SU-DHL-6 (cell line): ENCODE data around the gene NTM.

Experiments
- H2AFZ ChIP-seq: fragments of 200-600 bp; sonication (generic); 2 replicates; pipeline ENCODE4 v1.6.1; 2014; ENCODE audit warnings: low read depth, mild to moderate bottlenecking, moderate library complexity, mixed read lengths, antibody characterized with exemption, low read length; ENCODE audit not compliant: severe bottlenecking
- H3F3A ChIP-seq: fragments of 200-600 bp; shearing (Covaris generic); 2 replicates; pipeline ENCODE4 v1.6.0; 2016; ENCODE audit warnings: antibody characterized with exemption, mild to moderate bottlenecking; ENCODE audit not compliant: insufficient read depth
- H3K27ac ChIP-seq: fragments of 200-600 bp; sonication (generic); 2 replicates; pipeline ENCODE4 v1.5.1; 2016; ENCODE audit warnings: low read depth, mild to moderate bottlenecking, low read length, moderate library complexity, mixed read lengths
- H3K27me3 ChIP-seq: fragments of 200-600 bp; sonication (generic), shearing (Covaris generic); 2 replicates; pipeline ENCODE4 v1.6.0; 2014; ENCODE audit warnings: mild to moderate bottlenecking, low read length
- H3K36me3 ChIP-seq: fragments of 200-600 bp; sonication (generic); 2 replicates; pipeline ENCODE4 v1.6.1; 2014; ENCODE audit warnings: mild to moderate bottlenecking, low read length, mixed read lengths
- H3K4me2 ChIP-seq: fragments of 300-600, 200-600 bp; shearing (Covaris generic), sonication (generic); 2 replicates; pipeline ENCODE4 v1.6.0; 2014; ENCODE audit warnings: low read length, low read depth, mild to moderate bottlenecking; ENCODE audit not compliant: poor library complexity, severe bottlenecking
- H3K4me3 ChIP-seq: fragments of 200-600 bp; sonication (generic); 2 replicates; pipeline ENCODE4 v1.5.1; 2014; ENCODE audit warnings: antibody characterized with exemption, low read length, mild to moderate bottlenecking, mixed read lengths; ENCODE audit not compliant: insufficient read depth, poor library complexity, severe bottlenecking
- H3K79me2 ChIP-seq: fragments of 200-600 bp; sonication (generic); 2 replicates; pipeline ENCODE4 v1.6.1; 2014; ENCODE audit warnings: mild to moderate bottlenecking, low read length, moderate library complexity; ENCODE audit not compliant: insufficient read depth
- H3K9ac ChIP-seq: fragments of 200-600 bp; sonication (generic); 2 replicates; pipeline ENCODE4 v1.7.0; 2014; ENCODE audit warnings: mild to moderate bottlenecking, low read length
- H3K9me2 ChIP-seq: fragments of 200-600 bp; sonication (generic); replicated peaks from 2 replicates; pipeline ENCODE4 v1.6.1; 2014; ENCODE audit warnings: low read length; ENCODE audit not compliant: insufficient read depth
- H3K9me3 ChIP-seq: fragments of 200-600 bp; sonication (generic); 2 replicates; pipeline ENCODE4 v1.6.1; 2014; ENCODE audit warnings: low read length, mixed read lengths; ENCODE audit not compliant: insufficient read depth
- H4K20me1 ChIP-seq: fragments of 200-600 bp; sonication (generic); 2 replicates; pipeline ENCODE4 v1.6.1; 2014; ENCODE audit warnings: low read depth, mild to moderate bottlenecking, antibody characterized with exemption, low read length, moderate library complexity, mixed read lengths
- CTCF ChIP-seq: fragments of 200-600 bp; sonication (generic); IDR thresholded peaks from one replicate; pipeline ENCODE4 v1.5.1; 2017; ENCODE audit warnings: antibody characterized with exemption, mild to moderate bottlenecking, low read length, moderate library complexity; ENCODE audit not compliant: insufficient read depth, poor library complexity, severe bottlenecking
- EZH2phosphoT487 ChIP-seq: fragments of 200-600 bp; sonication (generic), shearing (Covaris generic); conservative IDR thresholded peaks from 2 replicates; pipeline ENCODE4 v1.6.1; 2018; ENCODE audit warnings: mild to moderate bottlenecking, antibody characterized with exemption, low read length, moderate library complexity, mixed read lengths

NTM gene

GRCh38 chr11:131999955-132000354, 629.5 kb downstream of the NTM start:
- Histone ChIP-seq H3K4me3 (no peak overlapping the region), H3K36me3 (no peaks in the 10 kb centered on the region), H3K9me3 (no peaks in the 10 kb centered on the region), H2AFZ (no peak overlapping the region), H3K79me2 (no peaks in the 10 kb centered on the region), H3K9ac (no peak overlapping the region), H4K20me1 (no peaks in the 10 kb centered on the region), H3K27me3 (no peaks in the 10 kb centered on the region), H3F3A (no peaks in the 10 kb centered on the region), H3K9me2 (no peaks in the 10 kb centered on the region), H3K4me2 (no peak overlapping the region), H3K27ac (no peak overlapping the region)
- no peak for TF ChIP-seq CTCF
- TF ChIP-seq EZH2phosphoT487 = no peak

GRCh38 chr11:132005887-132006286, 635.5 kb downstream of the NTM start:
- H2AFZ ChIP-seq = no peak overlapping the region
- TF ChIP-seq CTCF (no peak), EZH2phosphoT487 (no peak)
- H3K79me2 ChIP-seq = no peaks in the 10 kb centered on the region
- H3K27me3 ChIP-seq = no peaks in the 10 kb centered on the region
- H3K4me3 ChIP-seq = no peak overlapping the region
- no peaks in the 10 kb centered on the region for H3K9me2 ChIP-seq
- no peak overlapping the region for H3K27ac ChIP-seq
- H3K9ac ChIP-seq = no peak overlapping the region
- no peaks in the 10 kb centered on the region for H4K20me1 ChIP-seq
- H3F3A ChIP-seq = no peaks in the 10 kb centered on the region
- H3K36me3 ChIP-seq = no peaks in the 10 kb centered on the region
- no peaks in the 10 kb centered on the region for H3K9me3 ChIP-seq
- no peak overlapping the region for H3K4me2 ChIP-seq

GRCh38 chr11:132006884-132007580, 636.6 kb downstream of the NTM start:
- H3K9me2 ChIP-seq = no peaks in the 10 kb centered on the region
- H3F3A ChIP-seq = no peaks in the 10 kb centered on the region
- no peak overlapping the region for H3K4me2 ChIP-seq
- H3K79me2 ChIP-seq = no peaks in the 10 kb centered on the region
- H4K20me1 ChIP-seq = no peaks in the 10 kb centered on the region
- H3K9me3 ChIP-seq = no peaks in the 10 kb centered on the region
- H3K27ac ChIP-seq = no peak overlapping the region
- no peak overlapping the region for H2AFZ ChIP-seq
- H3K27me3 ChIP-seq = no peaks in the 10 kb centered on the region
- H3K9ac ChIP-seq = no peak overlapping the region
- TF ChIP-seq EZH2phosphoT487 = no peak
- no peak for TF ChIP-seq CTCF
- H3K36me3 ChIP-seq = no peaks in the 10 kb centered on the region
- H3K4me3 ChIP-seq = no peak overlapping the region
